B cell (primary cell): ENCODE results near the gene BTN3A1. TPM values are rescaled to one million over a fixed set of nuclear protein-coding genes. Genes with fewer than 3 reads are reported as not detected.

Experiments used
- ATAC-seq: fragments of 200-7000 bp; cut with Tn5 transposase; one replicate; pipeline ENCODE4 v1.10.0; 2021; ENCODE audit warnings: low read depth, mild to moderate bottlenecking, moderate number of reproducible peaks, moderate library complexity
- CTCF ChIA-PET: fragments of 350-600 bp; sonication (Branson Sonifier 250); formaldehyde crosslinking; loops from one replicate; lab custom pipeline; 2021; ENCODE audit warnings: antibody characterized with exemption, inconsistent platforms; lab: Charles Lee
- POLR2A ChIA-PET: fragments of 350-600 bp; sonication (Branson Sonifier 250); formaldehyde crosslinking; loops from one replicate; lab custom pipeline; 2021; ENCODE audit warnings: antibody characterized with exemption; lab: Charles Lee
- DNase-seq: peaks from one replicate; pipeline ENCODE4 v3.0.0; 2013
- H2AFZ ChIP-seq: 2 replicates; pipeline ENCODE4 v1.6.1; 2012; ENCODE audit warnings: mild to moderate bottlenecking, low read depth, low read length; ENCODE audit not compliant: insufficient read depth, poor library complexity, severe bottlenecking
- H3K27ac ChIP-seq, 2 donors: 1 replicate in 1 of 2; 2 replicates in 1 of 2; pipeline ENCODE4 v1.5.1; 2012 to 2013; ENCODE audit warnings: low read length in 2 of 2, mild to moderate bottlenecking in 2 of 2, moderate library complexity in 1 of 2
- H3K27me3 ChIP-seq, 4 experiments: fragments of 200-600 bp in 1 of 4; sonication (generic) in 1 of 4; replicated peaks in 1 of 4; 1 replicate in 2 of 4; 2 replicates in 2 of 4; pipeline versions ENCODE4 v1.6.1 to v1.7.0; 2013 to 2016; ENCODE audit warnings: low read length in 3 of 4, mild to moderate bottlenecking in 2 of 4, mixed read lengths in 1 of 4, moderate library complexity in 1 of 4; ENCODE audit not compliant: insufficient read depth in 4 of 4, control insufficient read depth in 3 of 4; ENCODE audit errors: control extremely low read depth in 1 of 4
- H3K36me3 ChIP-seq, 2 experiments: replicated peaks in 1 of 2; 1 replicate in 1 of 2; 2 replicates in 1 of 2; pipeline versions ENCODE4 v1.6.1 to v1.7.1; 2013; ENCODE audit warnings: low read length in 1 of 2; ENCODE audit not compliant: insufficient read depth in 2 of 2, control insufficient read depth in 1 of 2; ENCODE audit errors: control extremely low read depth in 1 of 2, extremely low read depth in 1 of 2
- H3K4me1 ChIP-seq, 2 donors: fragments of 200-600 bp in 1 of 2; sonication (generic) in 1 of 2; 1 replicate in 1 of 2; 2 replicates in 1 of 2; pipeline versions ENCODE4 v1.5.1 to v1.6.1; 2013 to 2017; ENCODE audit warnings: low read length in 2 of 2; ENCODE audit not compliant: control insufficient read depth in 2 of 2, insufficient read depth in 2 of 2
- H3K4me2 ChIP-seq: replicated peaks from 2 replicates; pipeline ENCODE3; 2012; ENCODE audit warnings: mild to moderate bottlenecking, low read depth, low read length; ENCODE audit not compliant: poor library complexity, severe bottlenecking
- H3K4me3 ChIP-seq, 5 experiments: fragments of 200-600 bp in 1 of 5; sonication (generic) in 1 of 5; 1 replicate in 3 of 5; 2 replicates in 2 of 5; pipeline versions ENCODE4 v1.5.1 to v1.7.0; 2011 to 2016; ENCODE audit warnings: low read length in 4 of 5, mild to moderate bottlenecking in 4 of 5, low read depth in 2 of 5, control low read depth in 1 of 5, moderate library complexity in 1 of 5; ENCODE audit not compliant: insufficient read depth in 1 of 5; ENCODE audit errors: control extremely low read depth in 1 of 5, extremely low read depth in 1 of 5
- H3K79me2 ChIP-seq: fragments of 200-600 bp; sonication (generic); one replicate; pipeline ENCODE4 v1.6.0; 2016; ENCODE audit warnings: low read length; ENCODE audit not compliant: control insufficient read depth, insufficient read depth
- H3K9ac ChIP-seq: fragments of 200-600 bp; sonication (generic); 2 replicates; pipeline ENCODE4 v1.6.1; 2017; ENCODE audit warnings: mild to moderate bottlenecking, low read length, moderate library complexity
- H3K9me3 ChIP-seq, 3 donors: one replicate each; pipeline versions ENCODE4 v1.6.1 to v1.7.1; 2013; ENCODE audit warnings: low read length in 2 of 3; ENCODE audit not compliant: control insufficient read depth in 2 of 3, insufficient read depth in 1 of 3; ENCODE audit errors: control extremely low read depth in 1 of 3
- H4K20me1 ChIP-seq: 2 replicates; pipeline ENCODE4 v1.6.0; 2012; ENCODE audit warnings: mild to moderate bottlenecking, low read length; ENCODE audit not compliant: insufficient read depth, control insufficient read depth, poor library complexity, severe bottlenecking
- H3K27ac Mint-ChIP-seq: one replicate; pipeline ENCODE4 v1.8.0; 2021; ENCODE audit warnings: mixed read lengths
- H3K27me3 Mint-ChIP-seq: one replicate; pipeline ENCODE4 v1.8.0; 2021; ENCODE audit warnings: mixed read lengths
- H3K4me1 Mint-ChIP-seq: one replicate; pipeline ENCODE4 v1.8.0; 2021; ENCODE audit warnings: mixed read lengths
- H3K4me3 Mint-ChIP-seq: one replicate; pipeline ENCODE4 v1.8.0; 2021; ENCODE audit warnings: mixed read lengths
- H3K9me3 Mint-ChIP-seq: one replicate; pipeline ENCODE4 v1.8.0; 2022; ENCODE audit warnings: mixed read lengths; ENCODE audit not compliant: insufficient read depth
- CTCF ChIP-seq: fragments of 200-600 bp; IDR thresholded peaks from one replicate; pipeline ENCODE4 v1.8.0; 2022; ENCODE audit warnings: antibody characterized with exemption, mild to moderate bottlenecking
- EZH2 ChIP-seq: IDR thresholded peaks from 2 replicates; pipeline ENCODE4 v1.6.1; 2012; ENCODE audit warnings: borderline replicate concordance, low read depth, mild to moderate bottlenecking, moderate library complexity, low read length; ENCODE audit not compliant: insufficient read depth, poor library complexity, severe bottlenecking
- WGBS: methylation state at CpG from one replicate; pipeline ENCODE4 v1.1.5; 2013; ENCODE audit warnings: missing lambda C conversion rate; ENCODE audit not compliant: insufficient coverage; 5-methylcytosine and 5-hydroxymethylcytosine counted together
- intact Hi-C: fragments of 100-400 bp; cut with micrococcal nuclease; formaldehyde crosslinking; loops from one replicate; pipeline ENCODE4 v1.10.0; 2022
- polyA plus RNA-seq: library from polyadenylated mRNA; depleted of rRNA; stranded (reverse); fragments of >200 nt; gene quantifications from 2 replicates; pipeline ENCODE4 v1.2.3, GENCODE V29; 2012
- total RNA-seq, 2 donors: library from RNA; stranded (reverse); fragments of 120-200 nt in 1 of 2; gene quantifications; 1 replicate in 1 of 2; 2 replicates in 1 of 2; pipeline versions ENCODE4 v1.2.3 to v1.2.4, GENCODE V29; 2013 to 2022

Gene BTN3A1
- total and polyA plus RNA-seq, 2 donors (not counting 1 experiment from before 2014, with no cell fraction given), result 133 to 175 TPM

GRCh38 chr6:26427451-26427809 lies 25.4 kb downstream of the BTN3A1 start:
- Histone ChIP-seq H3K27ac (no peak overlapping the region), H3K9me3 (no peaks in the 10 kb centered on the region), H3K79me2 (no peaks in the 10 kb centered on the region), H3K4me2 (no peak overlapping the region), H3K36me3 (no peaks in the 10 kb centered on the region), H3K9ac (no peak overlapping the region), H2AFZ (no peak overlapping the region), H4K20me1 (no peaks in the 10 kb centered on the region), H3K27me3 (no peaks in the 10 kb centered on the region), H3K4me3 (no peak overlapping the region), H3K4me1 (no peaks in the 10 kb centered on the region)
- intact Hi-C loops, result no loop called here
- Mint-ChIP-seq H3K4me3 (no peak overlapping the region), H3K27me3 (no peaks in the 10 kb centered on the region), H3K9me3 (no peaks in the 10 kb centered on the region), H3K4me1 (peaks cover 2% of the 10 kb centered on the region), H3K27ac (no peak overlapping the region)
- ChIA-PET POLR2A (no interaction called here), CTCF (no interaction called here)
- TF ChIP-seq EZH2, result no peak
- no peak for TF ChIP-seq CTCF
- no peak for ATAC-seq
- DNase-seq, result no peak
- WGBS, result 100% methylated on average over 3 of the region's 3 CpGs

DNA sequence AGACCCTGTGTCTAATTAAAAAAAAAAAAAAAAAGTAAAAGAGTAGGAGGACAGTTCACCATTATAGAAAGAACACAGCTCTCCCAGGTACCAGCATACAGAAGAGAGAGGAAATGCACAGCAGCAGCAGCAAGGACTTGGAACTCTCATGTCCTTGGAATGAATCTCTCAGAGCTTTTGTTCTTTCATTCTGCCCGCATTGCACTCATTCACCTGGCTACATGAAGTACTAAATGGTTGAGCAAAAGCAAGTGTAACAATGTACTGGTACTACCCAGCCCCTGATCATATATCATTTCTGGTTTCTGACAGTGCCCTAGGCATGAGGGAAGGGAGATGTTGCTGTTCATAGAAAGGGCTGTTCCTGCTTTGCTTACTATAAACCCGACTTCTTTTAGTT lies 26.1 kb downstream of the BTN3A1 start:
- H3K27me3 ChIP-seq, result no peaks in the 10 kb centered on the region
- ChIA-PET CTCF (no interaction called here), POLR2A (no interaction called here)
- Mint-ChIP-seq H3K4me3 (no peak overlapping the region), H3K9me3 (no peaks in the 10 kb centered on the region), H3K4me1 (peaks cover 2% of the 10 kb centered on the region), H3K27ac (no peak overlapping the region), H3K27me3 (no peaks in the 10 kb centered on the region)
- no peak overlapping the region for H3K4me3 ChIP-seq
- intact Hi-C loops, result no loop called here
- no peaks in the 10 kb centered on the region for H3K36me3 ChIP-seq
- H3K9me3 ChIP-seq, result no peaks in the 10 kb centered on the region
- ATAC-seq (no peak), DNase-seq (no peak)
- no peak overlapping the region for H3K4me2 ChIP-seq
- H3K4me1 ChIP-seq, result no peaks in the 10 kb centered on the region
- no peak overlapping the region for H3K9ac ChIP-seq
- no peak overlapping the region for H3K27ac ChIP-seq
- H2AFZ ChIP-seq, result no peak overlapping the region
- H4K20me1 ChIP-seq, result no peaks in the 10 kb centered on the region
- TF ChIP-seq EZH2 (no peak), CTCF (no peak)
- 100% methylated on average over 1 of the region's 2 CpGs for WGBS
- H3K79me2 ChIP-seq, result no peaks in the 10 kb centered on the region
